NAMALWA (cell line): ENCODE measurements around the gene AKR7A3.

Experiments
- DNase-seq: peaks from one replicate; pipeline ENCODE4 v3.0.0-alpha.2; 2015; ENCODE audit warnings: low spot score

Gene AKR7A3

DNA sequence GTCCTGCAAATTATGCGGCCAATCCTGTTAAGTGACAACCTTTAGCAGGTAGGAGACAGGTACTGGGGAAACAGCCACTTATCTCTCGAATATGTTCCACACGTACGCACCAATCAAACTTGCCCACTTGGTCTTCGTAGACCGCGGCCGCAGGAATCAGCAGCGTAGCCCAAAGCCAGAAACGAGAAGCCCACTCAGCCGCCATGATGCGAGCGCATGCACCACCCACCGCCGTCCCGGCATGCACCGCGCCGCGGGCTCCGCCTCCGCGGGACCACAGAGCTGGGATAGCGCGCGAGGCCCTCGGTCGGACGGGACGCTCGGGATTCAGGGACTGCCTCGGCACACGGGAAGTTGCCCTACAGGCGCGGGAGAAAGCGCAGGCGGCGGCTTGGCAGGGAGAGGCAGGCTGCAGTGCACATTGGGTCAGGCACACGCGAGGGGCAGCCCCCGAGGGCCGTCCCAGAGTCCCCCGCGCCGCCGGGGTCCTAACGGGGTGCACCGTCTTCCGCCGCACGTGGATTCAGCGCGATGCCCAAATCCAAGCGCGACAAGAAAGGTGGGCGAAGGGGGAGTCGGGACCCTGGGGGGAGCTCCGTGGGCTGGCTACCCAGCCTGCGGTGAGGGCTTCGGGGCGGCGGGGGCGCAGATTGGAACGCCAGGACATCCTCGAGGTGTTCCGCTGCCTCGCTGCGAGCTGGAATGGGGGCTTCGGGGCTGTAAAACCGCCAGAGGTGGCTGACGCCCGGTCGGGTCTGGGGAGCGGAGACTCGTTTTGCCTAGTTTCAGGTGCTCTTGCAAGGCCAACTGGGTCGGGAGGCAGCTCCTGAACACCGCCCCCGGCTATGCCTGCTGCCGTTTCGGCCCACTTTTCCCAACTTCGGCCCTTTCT, 37.0 kb downstream of the AKR7A3 start, which contains the start of the genes EMC1 and MRTO4:
EMC1 (minus strand) TSS at position 220 of the 892 bp plus-strand sequence; CDS start at position 205, 15 bp downstream.
MRTO4 (plus strand) TSS at position 501 of the 892 bp plus-strand sequence; CDS start at position 532, 31 bp downstream.
- peak; percentile 90 for DNase-seq

DNA sequence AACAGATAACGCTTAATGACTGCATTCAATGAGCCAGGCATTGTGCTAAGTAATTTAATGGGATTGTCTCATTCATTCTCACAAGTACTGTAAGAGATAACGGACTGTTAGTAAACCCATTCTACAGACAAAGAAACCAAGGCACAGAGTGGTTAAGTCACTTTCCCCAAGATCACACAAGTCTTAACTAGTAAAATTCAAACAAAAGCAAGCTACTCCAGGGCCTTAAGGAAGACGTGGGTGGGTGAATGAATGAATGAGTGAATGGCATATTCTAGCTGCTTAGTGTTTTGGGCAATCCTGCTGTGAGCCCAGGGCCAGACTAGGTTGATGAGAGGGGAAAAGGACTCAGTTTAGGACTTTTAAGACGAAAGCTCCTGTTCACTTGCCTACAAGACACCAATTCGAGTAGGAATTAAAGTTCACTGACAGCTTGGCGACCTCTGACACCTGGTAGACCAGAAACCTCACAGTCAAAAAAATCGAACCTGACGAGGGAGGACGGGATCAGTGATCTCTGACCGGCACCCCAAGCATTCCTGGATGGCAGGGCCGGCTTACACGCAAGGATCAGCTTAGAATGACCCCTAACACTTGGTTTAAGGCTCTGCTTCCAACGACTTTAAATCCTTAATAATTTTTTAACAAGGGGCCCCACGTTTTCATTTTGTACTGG, 37.8 kb downstream of the AKR7A3 start:
- DNase-seq, result peak; percentile 38

DNA sequence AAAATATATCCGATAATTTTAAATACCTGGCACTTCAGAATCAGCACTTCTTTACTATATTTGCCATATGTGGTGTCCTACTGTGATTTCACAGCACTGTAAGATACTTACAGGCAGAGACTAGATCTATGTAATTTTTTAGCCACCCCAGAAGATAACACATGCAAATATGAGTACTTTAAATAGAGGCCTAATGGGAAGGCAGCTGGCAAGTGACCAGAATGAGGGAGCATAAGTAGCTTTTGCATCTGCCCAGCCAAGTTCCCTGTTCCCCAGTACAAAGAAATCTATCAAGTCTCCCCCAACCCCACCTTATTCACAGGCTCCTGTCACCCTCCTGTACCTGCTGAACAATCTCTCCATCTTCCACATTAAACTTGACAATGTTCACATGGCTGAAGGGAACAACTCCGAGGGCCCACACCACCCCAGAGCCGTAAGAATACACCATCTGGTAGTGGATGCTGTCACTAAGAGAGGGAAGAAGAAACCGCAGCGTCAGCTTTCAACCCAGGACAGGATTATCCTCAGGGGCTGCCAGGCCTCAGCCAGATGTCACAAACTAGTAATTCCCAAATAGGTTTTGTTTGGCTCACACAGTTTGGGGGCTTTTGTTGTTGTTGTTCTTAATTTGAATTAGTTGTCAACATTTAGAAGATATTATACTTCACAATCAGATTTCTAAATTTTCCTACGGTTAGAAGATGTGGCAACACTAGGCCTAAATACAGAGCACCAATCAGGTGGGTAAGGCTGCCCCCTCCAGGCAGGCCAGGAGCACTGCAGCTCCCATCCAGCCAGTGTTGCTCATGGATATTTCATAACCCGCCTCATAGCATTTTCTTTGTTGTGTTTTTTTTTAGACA, 47.7 kb downstream of the AKR7A3 start:
- peak; percentile 69 for DNase-seq

DNA sequence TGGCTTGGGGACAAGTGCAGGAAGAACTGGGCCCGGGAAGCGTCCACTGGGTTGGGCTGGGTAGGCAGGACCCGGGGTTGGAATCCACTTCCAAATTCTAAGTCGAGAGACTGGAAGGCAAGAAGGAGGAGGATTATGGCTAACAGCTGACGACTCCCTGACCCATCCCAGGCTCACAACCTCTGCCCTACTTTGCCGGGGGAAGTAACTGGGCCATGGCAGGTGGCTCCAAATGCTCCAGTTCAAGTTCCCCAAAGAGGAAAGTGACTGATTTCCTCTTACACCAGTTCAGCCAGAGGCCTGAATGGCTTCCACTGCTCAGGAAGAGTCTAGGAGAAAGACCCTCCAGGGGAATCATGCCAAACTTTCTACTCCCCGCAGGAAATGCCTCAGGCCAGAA, 48.7 kb downstream of the AKR7A3 start:
- DNase-seq, result no peak

DNA sequence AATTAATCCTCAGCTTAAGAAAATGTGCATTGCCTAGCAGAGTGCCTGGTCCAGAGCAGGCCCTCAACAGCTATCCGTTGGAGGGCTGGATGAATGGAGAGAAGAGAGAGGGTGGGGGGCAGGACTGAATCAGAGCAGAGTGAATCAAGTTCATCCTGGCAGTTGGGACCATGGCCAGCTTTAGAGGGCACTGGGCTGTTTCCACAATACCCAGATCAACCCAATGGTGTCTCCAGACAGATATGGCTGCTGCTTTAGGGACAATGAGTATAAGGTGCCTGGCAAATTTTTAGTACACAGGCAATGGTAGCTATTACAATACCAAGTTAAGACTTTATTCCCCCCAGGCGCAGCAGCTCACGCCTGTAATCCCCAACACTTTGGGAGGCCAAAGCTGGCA, 54.3 kb downstream of the AKR7A3 start:
- DNase-seq, result no peak
